Peyer's patch (tissue), 4 donors: Measurements from ENCODE around the gene BAD. TPM values are rescaled to one million over a fixed set of nuclear protein-coding genes. Genes with fewer than 3 reads are reported as not detected.

Experiments used
- DNase-seq, 3 donors: peaks; one replicate each; pipeline ENCODE4 v3.0.0-alpha.2; 2017 to 2019
- H3K27ac ChIP-seq, 4 donors: fragments of 200-600 bp; sonication (generic); one replicate each; pipeline ENCODE4 v1.5.1; 2016 to 2019
- H3K27me3 ChIP-seq, 2 donors: fragments of 200-600 bp; sonication (generic); one replicate each; pipeline ENCODE4 v1.5.1; 2019
- H3K36me3 ChIP-seq, 3 donors: fragments of 200-600 bp; sonication (generic); one replicate each; pipeline ENCODE4 v1.5.1; 2016 to 2019
- H3K4me1 ChIP-seq, 4 donors: fragments of 200-600 bp; sonication (generic); one replicate each; pipeline ENCODE4 v1.5.1; 2016 to 2019
- H3K4me3 ChIP-seq, 4 donors: fragments of 200-600 bp; sonication (generic); 1 replicate in 3 of 4; 2 replicates in 1 of 4; pipeline ENCODE4 v1.5.1; 2016 to 2019; ENCODE audit warnings: mild to moderate bottlenecking in 1 of 4
- H3K9me3 ChIP-seq, 4 donors: fragments of 200-600 bp; sonication (generic); one replicate each; pipeline ENCODE4 v1.5.1; 2016 to 2019; ENCODE audit warnings: mild to moderate bottlenecking in 1 of 4
- CTCF ChIP-seq, 6 experiments: fragments of 450-650 bp in 4 of 6; fragments of 200-600 bp in 2 of 6; sonication (generic) in 1 of 6; IDR thresholded peaks; one replicate each; pipeline ENCODE4 v1.5.1; 2017 to 2019; ENCODE audit warnings: antibody characterized with exemption in 6 of 6, mild to moderate bottlenecking in 3 of 6, moderate library complexity in 1 of 6
- POLR2A ChIP-seq, 2 donors: fragments of 450-650 bp; IDR thresholded peaks; one replicate each; pipeline ENCODE4 v1.5.1; 2017; ENCODE audit warnings: antibody characterized with exemption in 2 of 2, mild to moderate bottlenecking in 2 of 2, moderate library complexity in 2 of 2
- total RNA-seq, 4 donors: library from RNA; depleted of rRNA; stranded (reverse); fragments of >200 nt; gene quantifications; one replicate each; pipeline ENCODE4 v1.1.0, GENCODE V29; 2016

Gene BAD
- total RNA-seq, 4 donors from 2014 or later, result 57.4 to 91.8 (median 63.7) TPM

GRCh38 chr11:64253043-64253442, 31.4 kb downstream of the BAD start:
- TF ChIP-seq CTCF (IDR thresholded peaks at IDR 0.05), result no peak
- TF ChIP-seq POLR2A (IDR thresholded peaks at IDR 0.05), result no peak
- Histone ChIP-seq H3K4me3 (peak overlapping the region in 3 of 4 donors; percentile 75 to 99 (median 78)), H3K9me3 (no peaks in the 10 kb centered on the region), H3K27ac (peak overlapping the region; percentile 25 to 99 (median 95)), H3K27me3 (no peaks in the 10 kb centered on the region), H3K4me1 (peaks cover 0 to 71% (median 13%) of the 10 kb centered on the region in 4 donors), H3K36me3 (peaks cover 0 to 41% (median 0%) of the 10 kb centered on the region in 3 donors)
- DNase-seq, result no peak

- Histone ChIP-seq H3K4me1 (peaks cover 0 to 77% (median 16%) of the 10 kb centered on the region in 4 donors), H3K9me3 (no peaks in the 10 kb centered on the region), H3K27ac (peak overlapping the region; percentile 77 to 99 (median 95)), H3K27me3 (no peaks in the 10 kb centered on the region), H3K4me3 (peak overlapping the region; percentile 75 to 99 (median 85)), H3K36me3 (peaks cover 0 to 33% (median 0%) of the 10 kb centered on the region in 3 donors)
- peak in 2 of 3 donors; percentile 86 to 89 for DNase-seq
- peak in 5 of 6 experiments; percentile 29 to 50 (median 36) for TF ChIP-seq CTCF (IDR thresholded peaks at IDR 0.05)
- peak; percentile 65 to 67 for TF ChIP-seq POLR2A (IDR thresholded peaks at IDR 0.05)
Observed at GRCh38 chr11:64252003-64252872, 32.2 kb downstream of the BAD start.

- Histone ChIP-seq H3K27ac (peak overlapping the region; percentile 77 to 99 (median 95)), H3K36me3 (peaks cover 0 to 27% (median 0%) of the 10 kb centered on the region in 3 donors), H3K4me3 (peak overlapping the region; percentile 75 to 99 (median 85)), H3K9me3 (no peaks in the 10 kb centered on the region), H3K4me1 (peaks cover 0 to 77% (median 16%) of the 10 kb centered on the region in 4 donors), H3K27me3 (no peaks in the 10 kb centered on the region)
- TF ChIP-seq POLR2A (IDR thresholded peaks at IDR 0.05) (peak; percentile 16 to 37), CTCF (IDR thresholded peaks at IDR 0.05) (no peak)
- DNase-seq, result no peak
Observed at GRCh38 chr11:64251753-64252002, 32.8 kb downstream of the BAD start.

- DNase-seq, result peak; percentile 53 to 84 (median 76)
- Histone ChIP-seq H3K4me3 (peak within 1 kb of the TSS; percentile 75 to 99 (median 85)), H3K27me3 (no peaks in the 10 kb centered on the region), H3K4me1 (peaks cover 0 to 72% (median 16%) of the 10 kb centered on the region in 4 donors), H3K36me3 (peaks cover 0 to 22% (median 0%) of the 10 kb centered on the region in 3 donors), H3K9me3 (no peaks in the 10 kb centered on the region), H3K27ac (peak within 1 kb of the TSS; percentile 77 to 99 (median 95))
- TF ChIP-seq CTCF (IDR thresholded peaks at IDR 0.05), result peak; percentile 53 to 95 (median 85)
- peak in 1 of 2 donors; percentile 94 for TF ChIP-seq POLR2A (IDR thresholded peaks at IDR 0.05)
Observed at GRCh38 chr11:64251016-64251752, 33.3 kb downstream of the BAD start, which contains the start of gene PLCB3. Gene PLCB3, plus strand, starts transcription at chr11:64251530. Its CDS starts 120 bp downstream, at chr11:64251650.

GRCh38 chr11:64250415-64251015, 34.0 kb downstream of the BAD start:
- Histone ChIP-seq H3K27ac (peak overlapping the region in 3 of 4 donors; percentile 77 to 99 (median 95)), H3K4me3 (peak overlapping the region; percentile 75 to 99 (median 85)), H3K9me3 (no peaks in the 10 kb centered on the region), H3K4me1 (peaks cover 0 to 69% (median 18%) of the 10 kb centered on the region in 4 donors), H3K36me3 (peaks cover 0 to 16% (median 0%) of the 10 kb centered on the region in 3 donors), H3K27me3 (no peaks in the 10 kb centered on the region)
- TF ChIP-seq CTCF (IDR thresholded peaks at IDR 0.05) (no peak), POLR2A (IDR thresholded peaks at IDR 0.05) (no peak)
- DNase-seq, result no peak
